Islet of Langerhans (tissue), 1 donor: Measurements from ENCODE around the gene EIF5A.
"Not testable (repeated sequence)": the region's sequence is repeated elsewhere in the genome, so short reads cannot be mapped to it uniquely, and the experiment has no call there.

Experiments used
- FAIRE-seq: peaks from one replicate; lab custom pipeline; 2011; peaks lifted over from hg19 to GRCh38; lab: Jason Lieb, UNC

The EIF5A gene

GRCh38 chr17:7332600-7333069 is 25.2 kb downstream of the EIF5A start:
- not testable (repeated sequence) for FAIRE-seq

DNA sequence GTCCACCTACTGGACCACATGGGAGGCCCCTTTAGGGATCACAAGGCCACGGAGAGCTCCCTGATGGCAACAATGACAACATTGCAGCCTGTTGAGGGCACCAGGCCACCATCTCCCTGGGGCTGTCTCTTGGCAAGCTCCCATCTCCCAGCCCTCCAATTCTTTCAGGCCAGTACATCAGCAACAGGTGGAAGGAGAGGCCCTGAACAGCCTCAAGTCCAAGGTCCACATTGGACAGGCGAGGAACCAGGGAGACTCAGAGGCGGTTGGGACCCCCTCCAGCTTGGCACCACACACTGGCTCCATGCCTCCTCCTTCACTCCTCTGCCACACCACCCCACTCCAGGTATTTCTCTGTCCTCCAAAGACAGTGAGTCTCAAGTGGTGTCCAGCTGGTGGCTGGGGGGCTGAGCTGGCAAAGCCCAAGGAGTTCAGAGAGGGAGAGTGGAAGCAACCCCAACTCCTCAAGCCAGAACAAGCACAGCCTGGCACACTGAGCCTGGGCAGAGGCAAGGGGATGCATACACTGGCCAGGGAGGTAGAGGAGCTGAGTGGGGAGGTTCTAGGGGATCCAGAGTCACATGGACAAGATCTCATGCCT is 27.6 kb downstream of the EIF5A start:
- FAIRE-seq = no peak

DNA sequence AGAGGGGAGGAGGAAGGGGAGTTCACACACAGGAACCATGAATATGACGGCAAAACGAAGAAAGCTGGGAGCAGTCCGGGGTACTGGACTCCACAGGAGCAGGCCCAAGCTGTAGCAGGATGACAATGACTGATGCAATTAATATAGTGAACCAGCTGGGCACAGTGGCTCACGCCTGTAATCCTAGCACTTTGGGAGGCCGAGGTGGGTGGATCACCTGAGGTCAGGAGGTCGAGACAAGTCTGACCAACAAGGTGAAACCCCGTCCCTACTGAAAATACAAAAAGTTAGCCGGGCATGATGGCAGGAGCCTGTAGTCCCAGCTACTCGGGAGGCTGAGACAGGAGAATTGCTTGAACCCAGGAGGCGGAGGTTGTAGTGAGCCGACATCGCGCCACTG is 28.3 kb downstream of the EIF5A start:
- not testable (repeated sequence) for FAIRE-seq

DNA sequence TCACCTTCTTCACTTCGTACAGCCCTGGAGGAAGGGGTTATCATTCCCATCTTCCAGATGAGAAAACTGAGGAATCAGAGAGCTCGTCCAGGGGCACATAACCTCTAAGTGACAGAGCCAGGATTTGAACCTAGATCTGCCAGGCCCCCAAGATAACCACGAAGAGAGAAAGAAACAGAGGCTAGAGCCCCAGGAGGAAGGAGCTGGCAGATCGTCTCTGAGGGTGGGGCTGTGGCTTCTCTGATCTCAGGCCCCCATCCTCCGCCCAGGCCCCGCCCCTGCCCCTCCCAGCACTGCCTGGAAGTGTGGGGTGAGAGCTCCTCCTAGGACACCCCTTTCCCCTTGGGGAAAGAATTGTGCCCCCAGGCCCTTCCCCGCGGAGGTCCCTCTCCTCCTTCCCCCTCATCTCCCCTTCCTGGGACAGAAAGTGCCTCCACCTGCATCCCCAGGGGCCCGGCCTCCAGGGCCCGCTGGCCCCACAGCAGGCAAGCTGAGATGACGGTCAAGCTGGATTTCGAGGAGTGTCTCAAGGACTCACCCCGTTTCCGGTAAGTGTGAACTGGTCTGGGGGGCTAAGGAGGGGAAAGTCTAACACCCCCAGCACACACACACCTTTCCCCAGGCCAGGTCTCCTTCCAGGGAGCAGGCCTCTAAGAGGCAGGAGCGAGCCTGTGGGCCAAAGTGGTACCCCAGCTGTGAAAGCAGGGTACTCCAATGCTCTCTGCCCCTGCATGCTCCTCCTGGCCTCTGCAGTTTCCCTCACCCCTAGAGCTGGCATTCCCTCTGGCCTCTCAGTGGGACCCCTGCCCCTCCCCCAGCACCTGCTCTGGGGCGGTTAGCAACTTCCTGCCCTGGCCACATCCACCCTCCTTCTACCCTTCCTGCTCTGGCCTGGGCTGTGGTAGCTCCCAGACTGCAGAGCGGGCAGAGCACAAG is 29.1 kb downstream of the EIF5A start, which contains the start of gene ACAP1:
TSS of gene ACAP1 (plus strand) at position 290 of the 936 bp plus-strand sequence. CDS start at position 496, 206 bp downstream.
- FAIRE-seq = no peak

DNA sequence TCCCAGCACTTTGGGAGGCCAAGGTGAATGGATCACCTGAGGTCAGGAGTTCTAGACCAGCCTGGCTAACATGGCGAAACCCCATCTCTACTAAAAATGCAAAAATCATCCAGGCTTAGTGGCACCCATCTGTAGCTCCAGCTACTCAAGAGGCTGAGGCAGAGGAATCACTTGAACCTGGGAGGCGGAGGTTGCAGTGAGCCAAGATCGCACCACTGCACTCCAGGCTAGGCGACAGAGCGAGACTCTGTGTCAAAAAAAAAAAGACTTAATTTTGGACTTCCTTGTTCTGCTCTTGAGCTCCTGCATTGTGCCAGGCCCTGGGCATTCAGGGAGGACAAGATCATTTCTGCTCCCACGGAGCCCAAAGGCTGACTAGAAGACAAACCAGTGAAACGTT is 30.2 kb downstream of the EIF5A start:
- FAIRE-seq = not testable (repeated sequence)

DNA sequence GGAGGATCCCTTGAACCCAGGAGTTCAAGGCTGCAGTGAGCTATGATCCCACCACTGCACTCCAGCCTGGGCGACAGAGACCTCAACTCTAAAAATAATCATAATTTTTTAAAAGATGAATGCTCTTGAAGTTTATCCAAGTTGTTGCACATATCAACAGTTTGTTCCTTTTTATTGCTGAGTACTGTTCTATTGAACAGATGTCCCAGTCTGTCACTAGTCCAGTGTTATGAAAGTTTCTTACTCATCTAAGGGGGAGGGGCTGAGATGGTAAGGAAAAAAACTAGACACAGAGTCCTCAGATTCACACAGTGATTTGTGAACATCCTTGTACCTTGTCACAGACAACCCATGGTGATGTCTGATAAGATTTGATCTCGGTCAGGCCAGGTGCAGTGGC is 32.8 kb downstream of the EIF5A start:
- no peak for FAIRE-seq

- no peak for FAIRE-seq
These were observed 34.4 kb downstream of the EIF5A start for GRCh38 chr17:7341842-7342241.

DNA sequence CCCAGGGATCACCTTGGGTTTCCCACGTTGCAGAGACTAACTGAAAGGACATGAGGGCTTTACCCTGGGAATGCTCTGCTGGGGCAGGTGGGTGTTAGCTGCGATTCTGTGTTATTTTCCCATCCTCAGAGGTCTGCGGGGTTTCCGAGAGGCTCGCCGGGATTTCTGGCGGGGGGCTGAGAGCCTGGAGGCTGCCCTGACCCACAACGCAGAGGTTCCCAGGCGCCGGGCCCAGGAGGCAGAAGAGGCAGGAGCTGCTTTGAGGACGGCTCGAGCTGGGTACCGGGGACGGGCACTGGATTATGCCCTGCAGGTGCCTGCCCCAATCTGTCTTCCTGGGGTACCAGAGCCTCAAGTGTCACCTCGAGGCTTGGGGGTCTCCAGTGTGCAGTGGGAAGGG is 35.8 kb downstream of the EIF5A start:
- no peak for FAIRE-seq

DNA sequence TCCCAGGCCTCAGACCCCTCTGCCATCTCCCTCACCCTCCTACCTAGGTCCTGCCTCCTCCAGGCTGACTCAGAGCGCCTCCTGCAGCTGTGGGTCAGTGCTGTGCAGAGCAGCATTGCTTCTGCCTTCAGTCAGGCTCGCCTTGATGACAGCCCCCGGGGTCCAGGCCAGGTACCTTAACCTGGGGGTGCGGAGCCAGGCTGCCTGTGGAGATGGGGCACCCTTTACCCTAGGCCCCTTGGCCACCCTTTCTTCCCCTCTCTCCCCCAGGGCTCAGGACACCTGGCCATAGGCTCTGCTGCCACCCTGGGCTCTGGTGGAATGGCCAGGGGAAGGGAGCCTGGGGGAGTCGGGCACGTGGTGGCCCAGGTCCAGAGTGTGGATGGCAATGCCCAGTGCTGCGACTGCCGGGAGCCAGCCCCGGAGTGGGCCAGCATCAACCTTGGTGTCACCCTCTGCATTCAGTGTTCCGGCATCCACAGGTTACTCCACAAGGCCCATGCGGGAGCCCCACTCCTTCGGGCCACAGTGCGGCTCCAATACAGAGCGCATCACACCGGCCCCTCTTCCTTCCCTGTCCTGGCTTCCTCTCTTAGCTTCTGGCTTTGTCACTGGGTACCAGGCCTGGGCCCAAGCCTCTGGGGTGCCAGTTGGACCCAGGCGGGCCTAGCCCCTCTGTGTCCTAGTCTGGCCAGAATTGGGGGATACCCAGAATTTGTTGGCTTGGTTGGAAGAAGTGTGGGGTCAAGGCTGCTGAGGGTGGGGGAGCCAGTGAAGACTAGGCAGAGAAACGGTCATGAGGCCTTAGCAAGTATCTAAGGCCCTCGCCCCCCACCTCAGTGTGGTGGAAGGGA is 39.6 kb downstream of the EIF5A start:
- no peak for FAIRE-seq

DNA sequence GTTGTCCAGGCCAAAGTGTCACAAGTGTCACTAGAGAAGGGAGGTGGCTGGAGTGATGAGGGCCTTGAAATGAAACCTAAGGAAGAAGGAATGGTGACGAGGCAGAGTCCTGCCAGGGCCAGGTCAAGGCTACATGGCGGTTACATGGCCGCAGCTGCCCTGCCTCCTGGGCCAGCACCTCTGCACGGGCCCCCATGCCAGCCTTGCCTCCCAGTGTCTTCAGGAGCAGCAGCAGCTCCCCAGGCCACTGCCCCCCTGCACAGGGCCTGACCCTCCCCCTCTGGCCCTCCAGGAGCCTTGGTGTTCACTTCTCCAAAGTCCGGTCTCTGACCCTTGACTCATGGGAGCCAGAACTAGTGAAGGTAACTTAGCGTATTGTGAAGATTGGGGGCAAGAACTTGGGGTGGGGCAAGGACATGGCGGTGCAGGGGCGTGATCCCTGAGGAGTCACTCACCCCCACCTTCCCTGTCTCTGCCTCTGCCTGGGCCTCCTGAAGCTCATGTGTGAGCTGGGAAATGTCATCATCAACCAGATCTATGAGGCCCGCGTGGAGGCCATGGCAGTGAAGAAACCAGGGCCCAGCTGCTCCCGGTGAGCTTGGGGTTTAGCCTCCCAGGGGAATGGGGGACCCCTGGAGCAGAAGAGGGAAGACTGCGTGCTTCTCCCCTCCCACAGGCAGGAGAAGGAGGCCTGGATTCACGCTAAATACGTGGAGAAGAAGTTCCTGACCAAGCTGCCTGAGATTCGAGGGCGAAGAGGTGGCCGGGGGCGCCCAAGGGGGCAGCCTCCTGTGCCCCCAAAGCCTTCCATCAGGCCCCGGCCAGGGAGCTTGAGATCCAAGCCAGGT is 40.4 kb downstream of the EIF5A start:
- FAIRE-seq = no peak

- FAIRE-seq = no peak
These were observed 41.2 kb downstream of the EIF5A start for GRCh38 chr17:7348478-7349242.

DNA sequence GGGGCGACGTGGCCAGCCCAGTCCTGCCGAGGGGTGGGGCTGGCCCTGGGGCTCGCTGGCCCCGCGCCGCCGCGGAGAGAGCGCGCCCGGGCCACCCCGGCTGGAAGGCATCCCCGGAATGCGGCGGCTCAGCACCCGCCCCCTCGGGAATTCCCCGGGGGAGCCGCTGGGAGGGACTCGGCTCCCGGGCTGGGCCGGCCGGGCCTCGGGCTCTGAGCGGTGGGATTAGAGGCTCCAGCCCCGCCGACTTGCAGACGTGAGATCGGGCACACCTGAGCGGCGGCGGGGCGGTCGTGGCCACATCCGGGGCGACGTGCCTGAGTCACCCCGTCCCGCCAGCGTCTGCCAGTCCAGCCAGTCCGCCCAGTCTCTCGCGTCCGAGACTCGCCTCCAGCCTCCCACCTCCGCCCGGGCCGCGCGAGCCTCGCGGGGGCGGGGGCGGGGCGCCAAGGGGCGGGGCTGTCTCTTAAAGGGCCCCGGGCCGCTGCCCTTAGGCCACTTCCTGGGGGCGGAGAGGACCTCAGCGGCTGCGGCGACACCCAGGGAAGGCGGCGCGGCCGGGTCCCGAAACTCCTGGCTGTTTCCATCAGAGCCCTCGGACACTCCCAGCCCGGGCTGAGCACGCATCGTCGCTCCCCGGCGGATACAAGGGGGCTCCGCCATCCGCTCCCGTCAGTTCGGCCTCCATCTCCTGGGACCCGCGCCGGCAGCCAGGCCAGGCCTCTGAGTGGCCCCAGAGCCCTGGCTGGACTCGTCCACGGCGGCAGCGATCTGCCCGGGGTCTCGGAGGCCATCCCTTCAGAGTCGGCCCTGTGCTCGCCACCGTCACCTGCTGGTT is 44.5 kb downstream of the EIF5A start, which contains the start of gene KCTD11:
TSS of gene KCTD11 (plus strand) at position 498 of the 838 bp plus-strand sequence.
- no peak for FAIRE-seq

DNA sequence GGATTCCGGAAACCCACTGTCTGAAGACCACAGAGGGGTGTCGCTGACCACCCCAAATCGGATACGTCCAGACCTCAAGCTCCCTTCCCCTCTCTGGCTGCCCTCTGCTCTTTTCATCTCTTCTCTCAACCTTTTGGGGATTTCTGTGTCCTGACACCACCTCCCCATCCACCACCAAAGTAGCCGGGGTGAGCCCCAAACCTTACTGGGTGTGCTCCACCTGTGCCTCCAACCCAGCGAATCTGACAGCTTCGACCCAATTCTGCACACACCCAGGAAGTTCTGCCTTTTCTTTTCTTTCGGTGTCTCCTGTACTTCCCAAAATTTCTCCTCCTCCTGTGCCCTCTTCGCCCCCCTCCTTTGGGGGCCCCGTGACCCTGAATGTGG is 45.1 kb downstream of the EIF5A start:
- no peak for FAIRE-seq

DNA sequence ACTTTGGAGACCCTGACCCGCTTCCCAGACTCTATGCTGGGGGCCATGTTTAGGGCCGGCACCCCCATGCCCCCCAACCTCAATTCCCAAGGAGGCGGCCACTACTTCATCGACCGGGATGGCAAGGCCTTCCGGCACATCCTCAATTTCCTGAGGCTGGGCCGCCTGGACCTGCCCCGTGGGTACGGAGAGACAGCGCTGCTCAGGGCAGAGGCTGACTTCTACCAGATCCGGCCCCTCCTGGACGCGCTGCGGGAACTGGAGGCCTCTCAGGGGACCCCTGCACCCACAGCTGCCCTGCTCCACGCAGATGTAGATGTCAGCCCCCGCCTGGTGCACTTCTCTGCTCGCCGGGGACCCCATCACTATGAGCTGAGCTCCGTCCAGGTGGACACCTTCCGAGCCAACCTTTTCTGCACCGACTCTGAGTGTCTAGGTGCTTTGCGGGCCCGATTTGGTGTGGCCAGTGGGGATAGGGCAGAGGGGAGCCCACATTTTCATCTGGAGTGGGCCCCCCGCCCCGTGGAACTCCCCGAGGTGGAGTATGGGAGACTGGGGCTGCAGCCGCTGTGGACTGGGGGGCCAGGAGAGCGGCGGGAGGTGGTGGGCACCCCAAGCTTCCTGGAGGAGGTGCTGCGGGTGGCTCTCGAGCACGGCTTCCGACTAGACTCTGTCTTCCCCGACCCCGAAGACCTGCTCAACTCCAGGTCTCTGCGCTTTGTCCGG is 45.6 kb downstream of the EIF5A start:
- FAIRE-seq = no peak

- no peak for FAIRE-seq
These were observed 46.9 kb downstream of the EIF5A start for GRCh38 chr17:7354262-7354843.

- FAIRE-seq = no peak
These were observed 47.6 kb downstream of the EIF5A start, which contains the start of gene TMEM95 for GRCh38 chr17:7355053-7355452. TSS of gene TMEM95 (plus strand) at chr17:7355156. CDS start at chr17:7355205, 49 bp downstream.

DNA sequence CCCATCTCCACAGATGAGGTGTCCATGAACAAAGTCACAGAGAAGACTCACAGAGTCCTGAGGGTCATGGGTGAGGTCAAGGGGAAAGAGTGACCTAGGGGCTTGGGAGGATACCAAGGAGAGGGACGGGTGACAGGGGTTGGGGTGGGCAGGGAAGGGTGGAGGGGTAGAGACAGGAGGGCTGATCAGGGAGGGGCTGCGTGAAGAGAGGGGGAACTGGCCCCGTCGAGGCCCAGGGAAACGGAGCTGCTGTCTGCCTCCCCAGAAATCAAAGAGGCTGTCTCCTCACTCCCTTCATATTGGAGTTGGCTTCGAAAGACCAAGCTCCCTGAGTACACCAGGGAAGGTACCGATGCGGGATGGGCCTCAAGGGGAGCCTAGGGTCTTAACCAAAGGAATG is 48.1 kb downstream of the EIF5A start:
- no peak for FAIRE-seq

- FAIRE-seq = no peak
These were observed 48.7 kb downstream of the EIF5A start for GRCh38 chr17:7356072-7356549.
